ENCODE results near the gene CERS6.
A peak's percentile ranks its signal among the peaks of the same experiment; 100 is the strongest.

GRCh38 chr2:168438553-168438952, 17.5 kb upstream of the CERS6 start:
- TF ChIP-seq GATA2 (IDR thresholded peaks at IDR 0.05; ENCODE audit: low read depth, low read length) (peak; percentile 78), GATA3 (IDR thresholded peaks at IDR 0.05; ENCODE audit: low read depth, low read length) (peak; percentile 34; the same call in 1 of the 2 replicates)
